GM19467 (cell line): ENCODE measurements around the gene ADK.
A peak's percentile ranks its signal among the peaks of the same experiment; 100 is the strongest.

Experiments
- ATAC-seq: cut with Tn5 transposase; IDR thresholded peaks from one replicate; pipeline ENCODE4 v1.9.1; 2021; ENCODE audit warnings: mild to moderate bottlenecking, moderate library complexity; ENCODE audit not compliant: unreplicated experiment

ADK gene

GRCh38 chr10:74586088-74586585, 435.1 kb downstream of the ADK start:
- no peak for ATAC-seq

GRCh38 chr10:74587109-74587854, 436.3 kb downstream of the ADK start:
- ATAC-seq: no peak

GRCh38 chr10:74589226-74589673, 438.2 kb downstream of the ADK start:
- no peak for ATAC-seq

GRCh38 chr10:74589851-74590250, 438.8 kb downstream of the ADK start:
- no peak for ATAC-seq

GRCh38 chr10:74593470-74593869, 442.4 kb downstream of the ADK start:
- ATAC-seq: no peak

- no peak for ATAC-seq
These were observed 445.7 kb downstream of the ADK start for GRCh38 chr10:74596713-74597112.

GRCh38 chr10:74598891-74599566, 448.0 kb downstream of the ADK start:
- ATAC-seq: peak; percentile 72

GRCh38 chr10:74599672-74600071, 448.7 kb downstream of the ADK start:
- ATAC-seq: no peak

GRCh38 chr10:74600170-74600569, 449.1 kb downstream of the ADK start:
- ATAC-seq: no peak

GRCh38 chr10:74602576-74602975, 451.6 kb downstream of the ADK start:
- ATAC-seq: no peak

GRCh38 chr10:74610299-74610698, 459.3 kb downstream of the ADK start:
- ATAC-seq: no peak

- ATAC-seq: no peak
These were observed 461.2 kb downstream of the ADK start for GRCh38 chr10:74612195-74612594.

- ATAC-seq: no peak
These were observed 469.6 kb downstream of the ADK start for GRCh38 chr10:74620626-74621025.

- ATAC-seq: no peak
These were observed 472.8 kb downstream of the ADK start for GRCh38 chr10:74623786-74624185.

- ATAC-seq: no peak
These were observed 473.5 kb downstream of the ADK start for GRCh38 chr10:74624501-74624900.

- no peak for ATAC-seq
These were observed 477.1 kb downstream of the ADK start for GRCh38 chr10:74628136-74628535.

- ATAC-seq: no peak
These were observed 484.0 kb downstream of the ADK start for GRCh38 chr10:74634995-74635536.

- ATAC-seq: no peak
These were observed 484.6 kb downstream of the ADK start for GRCh38 chr10:74635655-74636054.

- ATAC-seq: no peak
These were observed 486.7 kb downstream of the ADK start for GRCh38 chr10:74637685-74638084.

- ATAC-seq: no peak
These were observed 489.3 kb downstream of the ADK start for GRCh38 chr10:74640134-74640921.

GRCh38 chr10:74641659-74642058, 490.6 kb downstream of the ADK start:
- no peak for ATAC-seq
